Smooth muscle cell of the coronary artery (primary cell): ENCODE data around the gene ADM5. TPM values are rescaled to one million over a fixed set of nuclear protein-coding genes. Genes with fewer than 3 reads are reported as not detected.

Experiments
- total RNA-seq: library from RNA; depleted of rRNA; stranded (reverse); fragments of >200 nt; gene quantifications from 2 replicates; pipeline ENCODE4 v1.2.3, GENCODE V29; 2014; ENCODE audit warnings: low replicate concordance

Gene ADM5
- total RNA-seq, result 0.15 and 0.59 TPM in 2 replicates

GRCh38 chr19:49689133-49690078 is at the start of gene ADM5:
Gene ADM5 (plus strand): TSS chr19:49689594. CDS start chr19:49689838, 244 bp downstream.

GRCh38 chr19:49640113-49640898 is 49.1 kb upstream of the ADM5 start, which contains the start of gene RRAS:
Gene RRAS (minus strand): TSS chr19:49640143. CDS start chr19:49640098, 45 bp downstream.

GRCh38 chr19:49641688-49642491 is 47.5 kb upstream of the ADM5 start, which contains the start of gene SCAF1:
Gene SCAF1 (plus strand): TSS chr19:49642209. CDS start chr19:49645027, 2,818 bp downstream.

GRCh38 chr19:49665351-49666119 is 23.9 kb upstream of the ADM5 start, which contains the start of the genes BCL2L12 and IRF3:
Gene BCL2L12 (plus strand): TSS chr19:49665933. CDS start chr19:49666693, 760 bp downstream.
Gene IRF3 (minus strand): TSS chr19:49665857. CDS start chr19:49664838, 1,019 bp downstream.

GRCh38 chr19:49677231-49677900 is 12.0 kb upstream of the ADM5 start, which contains the start of gene PRMT1:
Gene PRMT1 (plus strand): TSS chr19:49677271. CDS start chr19:49677281, 10 bp downstream.

GRCh38 chr19:49690656-49691242 is 1.4 kb downstream of the ADM5 start, which contains the start of gene CPT1C:
Gene CPT1C (plus strand): TSS chr19:49691116. CDS start chr19:49692253, 1,137 bp downstream.

Other genes starting within 250 kb of the ADM5 start
- gene SLC17A7, start 248.1 kb upstream of the ADM5 start, total RNA-seq, result 0.08 and 0.12 TPM in 2 replicates
- 115 and 116 TPM in 2 replicates for gene PIH1D1, start 237.8 kb upstream of the ADM5 start, total RNA-seq
- 19.8 and 32.2 TPM in 2 replicates for gene ALDH16A1, start 236.4 kb upstream of the ADM5 start, total RNA-seq
- gene FLT3LG, start 215.4 kb upstream of the ADM5 start, total RNA-seq, result 1.9 and 3.0 TPM in 2 replicates
- 2,421 and 3,942 TPM in 2 replicates for gene RPL13A, start 202.0 kb upstream of the ADM5 start, total RNA-seq
- 3,953 and 4,004 TPM in 2 replicates for gene RPS11, start 193.2 kb upstream of the ADM5 start, total RNA-seq
- 42.0 and 49.7 TPM in 2 replicates for gene FCGRT, start 176.9 kb upstream of the ADM5 start, total RNA-seq
- gene RCN3, start 161.6 kb upstream of the ADM5 start, total RNA-seq, result 288 and 330 TPM in 2 replicates
- 95.9 and 120 TPM in 2 replicates for gene NOSIP, start 109.0 kb upstream of the ADM5 start, total RNA-seq
- gene PRRG2, start 108.3 kb upstream of the ADM5 start, total RNA-seq, result 0.12 and 0.83 TPM in 2 replicates
- gene PRR12, start 98.4 kb upstream of the ADM5 start, total RNA-seq, result 1.1 and 1.2 TPM in 2 replicates
- 53.2 and 59.3 TPM in 2 replicates for gene RRAS, start 49.5 kb upstream of the ADM5 start, total RNA-seq
- 5.1 and 9.2 TPM in 2 replicates for gene SCAF1, start 47.4 kb upstream of the ADM5 start, total RNA-seq
- gene IRF3, start 23.7 kb upstream of the ADM5 start, total RNA-seq, result 48.9 and 55.8 TPM in 2 replicates
- gene BCL2L12, start 23.7 kb upstream of the ADM5 start, total RNA-seq, result 2.2 and 3.0 TPM in 2 replicates
- gene PRMT1, start 12.3 kb upstream of the ADM5 start, total RNA-seq, result 531 and 544 TPM in 2 replicates
- gene CPT1C, start 1.5 kb downstream of the ADM5 start, total RNA-seq, result 11.7 and 21.6 TPM in 2 replicates
- gene TSKS, start 73.7 kb downstream of the ADM5 start, total RNA-seq, result 0.08 and 3.3 TPM in 2 replicates
- 82.6 and 113 TPM in 2 replicates for gene AP2A1, start 77.4 kb downstream of the ADM5 start, total RNA-seq
- 19.3 and 21.6 TPM in 2 replicates for gene FUZ, start 123.7 kb downstream of the ADM5 start, total RNA-seq
- gene MED25, start 128.7 kb downstream of the ADM5 start, total RNA-seq, result 13.0 and 14.7 TPM in 2 replicates
- gene PTOV1, start 161.6 kb downstream of the ADM5 start, total RNA-seq, result 64.5 and 72.9 TPM in 2 replicates
- 25.7 and 40.7 TPM in 2 replicates for gene PNKP, start 178.0 kb downstream of the ADM5 start, total RNA-seq
- gene AKT1S1, start 187.8 kb downstream of the ADM5 start, total RNA-seq, result 7.1 and 9.8 TPM in 2 replicates
- 5.6 and 7.0 TPM in 2 replicates for gene TBC1D17, start 188.1 kb downstream of the ADM5 start, total RNA-seq
- gene IL4I1, start 207.3 kb downstream of the ADM5 start, total RNA-seq, result 0.23 TPM in 1 of 2 replicates, not detected in the other
- 2.8 and 8.8 TPM in 2 replicates for gene ATF5, start 239.6 kb downstream of the ADM5 start, total RNA-seq
- 17.2 and 21.4 TPM in 2 replicates for gene NUP62, start 239.9 kb downstream of the ADM5 start, total RNA-seq